Measurements from ENCODE around the gene RND3. TPM values are rescaled to one million over a fixed set of nuclear protein-coding genes. Genes with fewer than 3 reads are reported as not detected.

The RND3 gene
- polyA plus RNA-seq, 3 donors: not detected

DNA sequence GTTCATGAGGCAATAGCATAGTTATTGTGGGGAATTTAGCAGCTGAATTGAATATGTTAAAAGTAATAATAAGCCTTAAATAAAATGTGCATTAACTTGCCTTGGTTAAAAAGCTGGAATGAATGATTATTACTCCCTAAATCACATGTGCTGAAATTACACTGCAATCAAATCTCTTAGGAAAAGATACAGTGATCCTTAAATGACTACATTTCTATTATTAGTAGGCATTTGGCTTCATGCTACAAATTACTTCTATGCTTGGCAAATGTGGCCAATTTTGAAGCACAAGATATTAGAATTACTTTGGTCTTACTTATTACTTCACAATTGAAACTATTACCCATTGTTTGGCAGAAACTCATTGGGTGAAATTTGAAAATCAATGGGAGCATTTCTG is 5.4 kb downstream of the RND3 start:
- H3K27me3 Mint-ChIP-seq (ENCODE audit: low read depth in 3 of 3): peaks cover 29 to 37% (median 32%) of the 10 kb centered on the region in 3 donors
- H3K79me2 ChIP-seq (ENCODE audit: insufficient read depth, low read length): no peaks in the 10 kb centered on the region
- peaks cover 15 to 32% of the 10 kb centered on the region in 2 donors for H3K27me3 ChIP-seq (ENCODE audit: control insufficient read depth in 2 of 2, insufficient read depth in 2 of 2, low read length in 2 of 2)
- H3K36me3 ChIP-seq (replicated peaks in 1 of 2; ENCODE audit: control insufficient read depth in 1 of 2, insufficient read depth in 2 of 2, low read length in 2 of 2): no peaks in the 10 kb centered on the region
- no peak overlapping the region for H3K4me2 ChIP-seq (replicated peaks; ENCODE audit: extremely low read depth, low read length, poor library complexity, severe bottlenecking)
- H3K9me3 ChIP-seq (replicated peaks in 1 of 2; ENCODE audit: control insufficient read depth in 1 of 2, insufficient read depth in 1 of 2, low read length in 2 of 2): peaks cover 3 to 7% of the 10 kb centered on the region in 2 donors
- H4K20me1 ChIP-seq (ENCODE audit: insufficient read depth, low read length): no peaks in the 10 kb centered on the region
- H3K9ac ChIP-seq (ENCODE audit: insufficient read depth, low read length, poor library complexity, severe bottlenecking): no peak overlapping the region
- H3K4me1 ChIP-seq (ENCODE audit: control insufficient read depth in 1 of 2, insufficient read depth in 2 of 2, low read length in 2 of 2): no peaks in the 10 kb centered on the region
- H3K27ac Mint-ChIP-seq: no peak overlapping the region
- peaks cover 0 to 12% (median 2%) of the 10 kb centered on the region in 7 donors for H3K9me3 Mint-ChIP-seq
- no peak overlapping the region for H3K27ac ChIP-seq (ENCODE audit: low read depth in 1 of 2, low read length in 2 of 2)
- no peak for DNase-seq
- H3K4me3 ChIP-seq (replicated peaks in 1 of 3; ENCODE audit: low read depth in 2 of 3, low read length in 3 of 3): no peak overlapping the region
- peaks cover 0 to 4% of the 10 kb centered on the region in 2 donors for H3K36me3 Mint-ChIP-seq
- TF ChIP-seq CTCF (IDR thresholded peaks at IDR 0.05): no peak
- no peak overlapping the region for H2AFZ ChIP-seq (ENCODE audit: insufficient read depth, low read depth, low read length, poor library complexity, severe bottlenecking)
- peaks cover 9% of the 10 kb centered on the region for H3K4me1 Mint-ChIP-seq
- H3K4me3 Mint-ChIP-seq: no peak overlapping the region
- intact Hi-C loops (cut with micrococcal nuclease): no loop called here

DNA sequence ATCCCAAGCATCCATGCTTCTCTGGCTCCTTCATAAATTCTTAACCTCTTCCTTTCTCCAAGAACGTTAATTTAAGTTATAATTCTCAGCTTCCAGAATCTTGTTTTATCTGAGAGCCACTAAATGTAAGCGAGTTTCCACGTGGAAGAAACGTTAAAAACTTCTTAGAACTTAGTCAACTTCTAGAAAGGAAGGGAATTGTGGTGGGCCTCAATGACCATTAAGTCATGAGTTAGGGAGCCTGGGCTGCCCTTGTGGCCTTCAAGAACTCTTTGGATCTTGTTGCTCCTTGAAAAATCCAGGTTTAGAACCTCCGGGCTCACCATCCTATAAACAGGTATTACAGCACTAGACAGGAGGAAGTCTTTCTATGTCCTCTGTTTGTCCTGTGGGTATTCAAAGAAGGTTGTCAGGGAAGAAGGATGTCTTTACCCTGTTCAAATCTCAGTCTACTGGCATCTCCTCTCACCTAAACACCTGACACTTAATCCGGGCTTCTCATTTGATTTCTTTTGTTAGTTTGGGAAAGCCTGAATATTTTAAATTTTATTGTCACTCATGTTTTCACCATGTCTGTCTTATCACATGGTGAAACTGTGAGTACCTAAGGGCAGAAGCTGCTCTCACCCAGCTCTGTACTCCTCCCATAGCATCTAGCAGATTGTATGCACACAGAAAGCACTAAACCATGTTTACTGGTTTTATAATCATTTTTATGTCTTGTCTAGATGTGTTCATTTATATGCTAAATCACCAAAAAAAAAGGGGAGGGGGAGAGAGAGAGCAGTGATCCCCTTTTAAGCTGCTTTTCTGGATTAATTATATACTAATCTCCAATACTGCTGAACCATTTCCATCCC is 6.3 kb downstream of the RND3 start:
- peaks cover 15 to 23% of the 10 kb centered on the region in 2 donors for H3K27me3 ChIP-seq (ENCODE audit: control insufficient read depth in 2 of 2, insufficient read depth in 2 of 2, low read length in 2 of 2)
- intact Hi-C loops (cut with micrococcal nuclease): no loop called here
- peaks cover 20 to 28% (median 23%) of the 10 kb centered on the region in 3 donors for H3K27me3 Mint-ChIP-seq (ENCODE audit: low read depth in 3 of 3)
- no peak overlapping the region for H3K9ac ChIP-seq (ENCODE audit: insufficient read depth, low read length, poor library complexity, severe bottlenecking)
- WGBS (ENCODE audit: insufficient coverage): no CpG with 5 or more reads among the region's 6 CpGs
- no peak for TF ChIP-seq CTCF (IDR thresholded peaks at IDR 0.05)
- no peaks in the 10 kb centered on the region for H3K4me1 ChIP-seq (ENCODE audit: control insufficient read depth in 1 of 2, insufficient read depth in 2 of 2, low read length in 2 of 2)
- no peaks in the 10 kb centered on the region for H3K79me2 ChIP-seq (ENCODE audit: insufficient read depth, low read length)
- H3K4me3 Mint-ChIP-seq: no peak overlapping the region
- H3K9me3 Mint-ChIP-seq: peaks cover 0 to 6% (median 0%) of the 10 kb centered on the region in 7 donors
- no peaks in the 10 kb centered on the region for H4K20me1 ChIP-seq (ENCODE audit: insufficient read depth, low read length)
- no peak for DNase-seq
- no peak overlapping the region for H3K27ac ChIP-seq (ENCODE audit: low read depth in 1 of 2, low read length in 2 of 2)
- H3K9me3 ChIP-seq (replicated peaks in 1 of 2; ENCODE audit: control insufficient read depth in 1 of 2, insufficient read depth in 1 of 2, low read length in 2 of 2): peaks cover under 1 to 2% of the 10 kb centered on the region in 2 donors
- H3K4me3 ChIP-seq (replicated peaks in 1 of 3; ENCODE audit: low read depth in 2 of 3, low read length in 3 of 3): no peak overlapping the region
- no peak overlapping the region for H3K4me2 ChIP-seq (replicated peaks; ENCODE audit: extremely low read depth, low read length, poor library complexity, severe bottlenecking)
- no peaks in the 10 kb centered on the region for H3K36me3 Mint-ChIP-seq
- H3K4me1 Mint-ChIP-seq: peaks cover 2% of the 10 kb centered on the region
- no peak overlapping the region for H2AFZ ChIP-seq (ENCODE audit: insufficient read depth, low read depth, low read length, poor library complexity, severe bottlenecking)
- H3K36me3 ChIP-seq (replicated peaks in 1 of 2; ENCODE audit: control insufficient read depth in 1 of 2, insufficient read depth in 2 of 2, low read length in 2 of 2): no peaks in the 10 kb centered on the region
- no peak overlapping the region for H3K27ac Mint-ChIP-seq
